OCI-M2 (cell line): ENCODE data around the gene KCTD21.

ENCODE experiments used
- DNase-seq: peaks from one replicate; lab custom pipeline; 2025; ENCODE audit not compliant: unreplicated experiment; lab: John Stamatoyannopoulos, UW

Gene KCTD21

DNA sequence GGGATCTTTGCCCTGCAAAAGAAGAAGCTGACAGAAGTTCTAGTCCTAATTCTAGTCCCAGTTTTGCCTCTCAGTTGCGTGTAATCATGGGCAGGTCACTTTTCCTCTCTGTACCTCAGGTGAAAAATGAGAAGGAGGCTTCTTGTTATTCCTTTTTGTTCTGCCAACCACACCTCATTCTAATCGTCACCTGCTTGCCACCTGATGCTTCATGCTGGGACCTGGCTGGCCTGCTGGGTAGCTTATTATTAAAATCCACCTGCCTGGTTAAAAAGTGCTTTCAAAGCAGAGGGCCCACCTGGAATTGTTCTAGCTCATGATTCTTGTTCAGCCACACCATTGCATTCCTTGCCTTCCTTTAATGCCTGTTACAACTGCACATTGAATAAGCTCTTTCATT lies 40.6 kb downstream of the KCTD21 start:
- DNase-seq: no peak

DNA sequence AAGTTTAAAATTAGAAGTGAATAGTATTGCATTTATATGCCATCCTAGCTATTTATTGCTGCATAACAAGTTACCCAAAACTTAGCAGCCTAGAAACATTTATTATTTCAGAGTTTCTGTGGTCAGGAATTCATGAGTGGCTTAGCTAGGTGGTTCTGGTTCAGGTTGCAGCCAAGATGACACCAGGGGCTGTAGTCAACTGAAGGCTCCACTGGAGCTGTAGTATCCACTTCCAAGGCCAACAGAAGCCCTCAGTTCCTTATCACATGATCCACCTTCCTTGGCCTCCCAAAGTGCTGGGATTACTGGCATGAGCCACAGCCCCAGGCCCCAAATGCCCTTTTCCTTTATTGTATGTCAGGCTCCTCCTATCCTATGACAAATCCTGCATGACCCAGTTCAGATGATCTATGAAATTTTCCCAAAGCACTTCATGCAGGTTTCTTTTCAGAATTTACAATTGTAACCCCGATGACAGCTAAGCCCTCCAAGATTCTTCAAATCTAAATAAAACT lies 42.9 kb downstream of the KCTD21 start:
- DNase-seq: no peak

DNA sequence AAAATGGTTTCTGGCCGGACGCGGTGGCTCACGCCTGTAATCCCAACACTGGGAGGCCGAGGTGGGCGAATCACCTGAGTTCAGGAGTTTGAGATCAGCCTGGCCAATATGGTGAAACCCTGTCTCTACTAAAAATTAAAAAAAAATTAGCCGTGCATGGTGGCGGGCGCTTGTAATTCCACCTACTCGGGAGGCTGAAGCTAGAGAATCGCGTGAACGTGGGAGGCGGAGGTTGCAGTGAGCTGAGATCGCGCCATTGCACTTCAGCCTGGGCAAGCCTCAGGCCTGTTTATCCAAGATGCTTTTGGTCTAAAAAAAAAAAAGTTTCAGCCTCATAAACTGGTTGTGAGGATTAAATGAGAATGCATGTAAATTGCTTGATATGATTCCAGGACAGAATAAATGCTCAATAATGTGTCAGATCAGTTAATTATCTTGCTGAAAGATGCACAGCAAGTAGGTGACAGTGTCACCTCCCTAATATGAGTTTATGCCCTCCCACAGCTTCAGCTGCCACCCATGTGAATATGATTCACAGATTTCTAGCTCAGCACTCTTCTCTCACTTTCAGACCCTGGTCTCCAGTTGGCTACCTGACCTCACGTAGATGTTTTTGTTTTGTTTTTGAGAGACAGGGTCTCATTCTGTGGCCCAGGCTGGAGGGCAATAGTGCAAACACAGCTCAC lies 47.9 kb downstream of the KCTD21 start:
- no peak for DNase-seq

DNA sequence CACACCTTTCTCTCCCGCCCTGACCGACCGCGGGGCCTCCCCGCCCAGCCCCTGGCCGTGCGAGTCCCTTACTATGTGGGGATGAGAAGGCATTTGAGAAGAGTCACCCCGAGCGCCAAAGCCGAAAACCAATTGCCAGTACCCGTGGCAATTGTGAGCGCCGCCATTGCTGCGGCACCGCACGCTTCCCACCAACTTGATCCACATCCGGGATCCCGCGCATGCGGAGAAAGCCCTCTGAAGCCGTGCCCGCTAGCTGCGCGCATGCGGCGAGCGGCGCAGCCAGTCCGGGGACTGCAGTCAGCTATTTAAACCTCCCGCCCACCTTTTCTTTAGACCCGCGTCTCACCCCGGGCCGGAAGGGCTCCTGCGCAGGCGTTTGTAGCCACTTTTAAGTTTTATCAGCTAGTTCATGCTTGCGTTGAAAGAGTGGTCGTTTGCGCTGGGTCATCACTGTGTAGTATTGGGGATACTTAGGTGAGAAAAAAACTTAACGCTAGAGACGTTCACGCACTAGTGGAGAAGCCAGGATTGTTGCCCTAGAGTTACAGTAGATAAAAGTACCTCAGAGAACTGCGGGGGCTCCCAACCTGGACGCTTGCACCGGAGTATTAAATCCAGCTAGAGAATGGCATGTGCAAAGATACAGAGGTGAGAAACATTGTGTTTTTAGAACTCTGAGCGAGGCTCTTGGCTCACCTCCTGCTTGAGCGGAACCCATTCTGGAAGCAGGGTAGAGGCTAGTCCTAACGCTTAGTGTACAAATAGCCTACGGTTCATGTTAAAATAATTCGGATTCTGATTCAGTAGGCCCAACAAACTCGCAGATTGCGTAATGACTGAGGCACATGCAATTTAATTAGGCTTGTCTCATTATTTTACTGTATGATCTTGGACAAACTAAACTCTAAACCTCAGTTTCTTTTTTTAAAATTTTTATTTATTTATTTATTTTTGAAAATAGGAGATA lies 48.7 kb downstream of the KCTD21 start, which contains the start of gene ALG8:
ALG8 (minus strand) TSS at position 205 of the 970 bp plus-strand sequence; CDS start at position 167, 38 bp downstream.
- peak; percentile 78 for DNase-seq

DNA sequence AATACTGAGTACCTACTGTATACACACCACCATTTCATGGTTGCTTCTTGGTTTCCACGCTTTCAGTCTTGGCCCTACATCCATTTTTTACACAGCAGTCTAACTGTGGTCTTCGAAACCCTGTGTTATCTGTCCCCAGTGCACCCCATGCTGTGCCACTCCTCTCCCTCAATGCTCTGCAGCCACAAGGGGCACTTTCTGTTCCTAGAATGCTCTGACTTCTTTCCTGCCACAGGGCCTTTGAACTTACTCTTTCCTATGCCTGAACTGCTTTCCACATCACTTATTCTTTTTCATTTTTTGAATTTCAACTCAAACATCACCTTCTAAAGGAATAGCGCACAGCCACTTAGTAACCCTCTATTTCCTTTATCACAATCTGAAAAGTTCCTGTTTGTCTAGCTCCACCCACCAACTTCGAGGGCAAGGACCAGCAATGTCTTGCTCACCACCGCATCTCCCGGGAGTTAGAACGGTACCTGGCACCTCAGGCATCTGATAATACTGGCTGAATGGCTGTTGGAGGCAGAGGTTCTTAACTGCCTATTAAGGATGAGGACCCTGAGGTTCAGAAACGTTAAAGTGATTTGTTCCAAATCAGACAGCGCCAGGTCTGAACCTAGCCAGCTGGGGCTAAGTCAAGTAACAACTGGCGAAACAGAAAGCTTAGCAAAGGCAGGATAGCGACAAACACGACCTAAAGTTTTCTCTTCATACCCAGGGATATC lies 49.6 kb downstream of the KCTD21 start:
- no peak for DNase-seq

DNA sequence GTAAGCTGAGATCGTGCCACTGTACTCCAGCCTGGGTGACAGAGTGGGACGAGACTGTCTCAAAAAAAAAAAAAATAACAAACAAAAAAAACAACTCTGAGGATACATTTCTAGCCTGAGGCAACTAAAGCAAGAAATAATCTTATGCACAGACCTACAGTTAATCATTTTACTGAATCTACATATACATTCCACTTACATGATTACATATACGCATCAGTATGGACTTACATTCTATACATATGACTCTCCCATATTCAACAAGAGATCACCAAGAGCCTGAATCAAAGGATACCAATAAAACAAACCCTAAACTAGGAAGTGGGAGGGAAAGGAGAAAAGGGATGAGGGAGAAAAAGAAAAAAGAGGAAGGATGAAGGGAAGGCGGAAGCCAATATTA lies 50.1 kb downstream of the KCTD21 start:
- no peak for DNase-seq

DNA sequence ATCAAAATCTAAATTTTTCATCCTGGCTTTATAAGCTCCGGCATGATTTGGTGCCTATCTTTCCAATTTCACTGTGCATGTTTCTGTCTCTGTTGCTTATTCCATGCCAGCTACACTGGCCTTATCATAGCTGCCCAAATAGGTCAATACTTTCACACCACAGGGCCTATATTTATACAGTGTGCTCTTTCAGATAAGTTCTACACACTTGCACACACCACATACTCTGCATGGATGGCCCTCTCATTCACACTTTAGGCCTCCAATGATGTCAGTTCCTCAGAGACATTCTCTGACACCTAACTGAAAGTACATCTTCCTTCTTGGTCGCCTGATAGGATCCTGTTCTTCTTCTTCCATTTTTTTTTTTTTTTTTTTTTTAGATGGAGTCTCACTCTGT lies 56.0 kb downstream of the KCTD21 start:
- no peak for DNase-seq

DNA sequence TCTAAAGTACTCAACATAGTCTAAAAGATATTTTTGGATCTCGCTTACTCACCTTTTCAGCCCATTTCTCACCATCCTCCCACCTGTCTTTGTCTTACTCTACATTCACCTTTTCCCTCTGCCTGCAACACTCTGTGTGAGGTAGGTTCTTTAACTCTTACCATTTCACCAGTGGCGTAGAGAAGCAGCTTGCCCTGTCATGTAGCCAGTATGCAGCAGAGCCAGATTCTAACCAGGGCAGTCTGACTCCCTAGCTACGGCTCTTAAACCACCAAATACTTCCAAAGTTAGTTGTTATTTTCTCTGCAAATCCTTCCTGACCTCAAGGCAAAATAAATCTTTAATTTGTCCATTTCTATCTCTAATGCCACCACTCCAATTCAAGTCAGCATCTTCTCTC lies 56.5 kb downstream of the KCTD21 start:
- no peak for DNase-seq

DNA sequence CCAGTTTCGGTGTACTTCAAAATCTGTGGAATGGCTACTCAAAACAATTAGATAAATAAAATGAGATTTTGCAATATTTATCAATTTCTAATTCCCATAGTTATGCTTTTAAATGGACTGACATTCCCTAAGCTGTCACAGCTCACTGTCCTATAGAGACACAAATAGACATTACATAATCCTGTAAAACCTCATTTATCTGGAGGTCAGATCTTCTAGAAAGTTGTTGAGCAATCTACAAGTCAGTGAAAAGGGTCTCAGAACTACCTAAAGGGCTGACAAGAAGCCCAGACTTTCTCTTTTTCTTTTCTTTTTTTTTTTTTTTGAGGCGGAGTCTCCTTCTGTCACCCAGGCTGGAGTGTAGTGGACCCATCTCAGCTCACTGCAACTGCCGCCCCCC lies 61.0 kb downstream of the KCTD21 start:
- no peak for DNase-seq
